HepG2 (cell line): ENCODE measurements around the gene AIP. TPM values are rescaled to one million over a fixed set of nuclear protein-coding genes. Genes with fewer than 3 reads are reported as not detected.

Experiments
- ATAC-seq: fragments of 200-7000 bp; cut with Tn5 transposase; 3 replicates; pipeline ENCODE4 v1.9.1; 2020; ENCODE audit warnings: mild to moderate bottlenecking, moderate library complexity
- BruUV-seq: library from RNA; stranded (reverse); fragments of 400-500 nt; replicated peaks from 2 replicates; lab custom pipeline; 2021; lab: Mats Ljungman, UMichigan
- CTCF ChIA-PET: fragments of 300-600 bp; formaldehyde crosslinking; extraction: SDS; loops from one replicate; lab custom pipeline; 2021; ENCODE audit warnings: low total read pairs, inconsistent platforms, low intra/inter-chr PET ratio; lab: Yijun Ruan, JAX
- POLR2A ChIA-PET: fragments of 350-600 bp; sonication (Branson Sonifier 250); formaldehyde crosslinking; loops from one replicate; lab custom pipeline; 2020; ENCODE audit warnings: antibody characterized with exemption, inconsistent platforms; lab: Yijun Ruan, JAX
- DNase-seq: peaks from one replicate; pipeline ENCODE4 v3.0.0-alpha.2; 2015; ENCODE audit warnings: low spot score
- FAIRE-seq: peaks from 3 replicates; lab custom pipeline; 2011; peaks lifted over from hg19 to GRCh38; lab: Jason Lieb, UNC
- H2AFZ ChIP-seq: one replicate; pipeline ENCODE4 v1.6.1; 2011; ENCODE audit warnings: low read length, inconsistent platforms
- H3K27ac ChIP-seq: fragments of 300-600 bp; 3 replicates; pipeline ENCODE4 v1.8.0; 2011; ENCODE audit warnings: mixed run types, mild to moderate bottlenecking, mixed read lengths, low read length, inconsistent platforms; ENCODE audit not compliant: insufficient read depth; ENCODE audit errors: extremely low read length
- H3K27me3 ChIP-seq, 2 experiments: fragments of 200-600 bp in 1 of 2; 2 replicates in 1 of 2; 3 replicates in 1 of 2; pipeline versions ENCODE4 v1.6.0 to v1.8.0; 2011; ENCODE audit warnings: low read length in 2 of 2, mild to moderate bottlenecking in 2 of 2, moderate library complexity in 2 of 2, inconsistent platforms in 1 of 2; ENCODE audit not compliant: insufficient read depth in 2 of 2, control insufficient read depth in 1 of 2
- H3K36me3 ChIP-seq, 2 experiments: fragments of 200-600 bp in 1 of 2; replicated peaks in 1 of 2; 2 replicates in 1 of 2; 3 replicates in 1 of 2; pipeline versions ENCODE4 v1.5.1 to v1.8.0; 2011; ENCODE audit warnings: low read length in 2 of 2, inconsistent platforms in 1 of 2; ENCODE audit not compliant: insufficient read depth in 2 of 2, control insufficient read depth in 1 of 2
- H3K4me1 ChIP-seq: 2 replicates; pipeline ENCODE4 v1.5.1; 2012; ENCODE audit warnings: low read length, inconsistent platforms; ENCODE audit not compliant: insufficient read depth
- H3K4me2 ChIP-seq: 2 replicates; pipeline ENCODE4 v1.6.0; 2011; ENCODE audit warnings: low read depth, low read length, inconsistent platforms
- H3K4me3 ChIP-seq, 3 experiments: fragments of 200-600 bp in 1 of 3; sonication (generic), shearing (Covaris generic) in 1 of 3; replicated peaks in 1 of 3; 2 replicates each; pipeline ENCODE4 v1.5.1; 2011 to 2016; ENCODE audit warnings: low read length in 3 of 3, inconsistent platforms in 2 of 3, low read depth in 2 of 3, mild to moderate bottlenecking in 2 of 3, control low read depth in 1 of 3, mixed read lengths in 1 of 3; ENCODE audit not compliant: insufficient read depth in 1 of 3
- H3K79me2 ChIP-seq: one replicate; pipeline ENCODE4 v1.6.1; 2011; ENCODE audit warnings: low read length, inconsistent platforms; ENCODE audit not compliant: insufficient read depth
- H3K9ac ChIP-seq: 2 replicates; pipeline ENCODE4 v1.6.0; 2011; ENCODE audit warnings: mild to moderate bottlenecking, low read depth, low read length, inconsistent platforms; ENCODE audit not compliant: insufficient read depth
- H3K9me3 ChIP-seq: 2 replicates; pipeline ENCODE4 v1.5.1; 2012; ENCODE audit warnings: mild to moderate bottlenecking, low read length
- H4K20me1 ChIP-seq: 2 replicates; pipeline ENCODE4 v1.6.0; 2011; ENCODE audit warnings: inconsistent platforms, mild to moderate bottlenecking, low read length, moderate library complexity; ENCODE audit not compliant: insufficient read depth
- ATF5 ChIP-seq: sonication (generic); formaldehyde crosslinking; IDR thresholded peaks from 2 replicates; pipeline ENCODE4 v1.4.0; 2020; ENCODE audit warnings: mild to moderate bottlenecking, low read depth, missing genetic modification reagents
- CCDC6 ChIP-seq: sonication (generic); formaldehyde crosslinking; IDR thresholded peaks from 2 replicates; pipeline ENCODE4 v1.8.1; 2022; ENCODE audit warnings: mild to moderate bottlenecking, missing genetic modification reagents, moderate library complexity
- CEBPB ChIP-seq: IDR thresholded peaks from 2 replicates; pipeline ENCODE4 v1.6.1; 2011; ENCODE audit warnings: low read depth, low read length, improper control_type of control experiment, borderline replicate concordance
- CEBPG ChIP-seq: IDR thresholded peaks from 2 replicates; pipeline ENCODE4 v1.6.1; 2016
- GZF1 ChIP-seq: sonication (generic); formaldehyde crosslinking; IDR thresholded peaks from 2 replicates; pipeline ENCODE4 v1.5.1; 2020; ENCODE audit warnings: mild to moderate bottlenecking, missing genetic modification reagents
- HOMEZ ChIP-seq: IDR thresholded peaks from 2 replicates; pipeline ENCODE4 v1.6.1; 2016; ENCODE audit warnings: low read depth
- HOXA5 ChIP-seq: sonication (generic); formaldehyde crosslinking; IDR thresholded peaks from 2 replicates; pipeline ENCODE4 v1.4.0; 2020; ENCODE audit warnings: missing genetic modification reagents
- NONO ChIP-seq, 2 experiments: fragments of 450-650 bp in 1 of 2; sonication (generic) in 1 of 2; formaldehyde crosslinking in 1 of 2; IDR thresholded peaks in 1 of 2; conservative IDR thresholded peaks in 1 of 2; 2 replicates each; pipeline versions ENCODE4 v1.6.1 to v1.8.0; 2017 to 2022; ENCODE audit warnings: mild to moderate bottlenecking in 1 of 2, missing genetic modification reagents in 1 of 2, moderate library complexity in 1 of 2
- PRDM10 ChIP-seq: sonication (generic); formaldehyde crosslinking; IDR thresholded peaks from 2 replicates; pipeline ENCODE4 v1.4.0; 2020; ENCODE audit warnings: low read depth, missing genetic modification reagents
- TAF1 ChIP-seq: sonication (generic); formaldehyde crosslinking; IDR thresholded peaks from 2 replicates; pipeline ENCODE4 v1.4.0; 2020; ENCODE audit warnings: missing genetic modification reagents
- ZNF335 ChIP-seq: sonication (generic); formaldehyde crosslinking; IDR thresholded peaks from 2 replicates; pipeline ENCODE4 v1.4.0; 2020; ENCODE audit warnings: missing genetic modification reagents
- ZNF432 ChIP-seq: sonication (generic); formaldehyde crosslinking; IDR thresholded peaks from 2 replicates; pipeline ENCODE4 v1.5.0; 2020; ENCODE audit warnings: missing genetic modification reagents, mild to moderate bottlenecking, borderline replicate concordance
- ZNF704 ChIP-seq: sonication (generic); formaldehyde crosslinking; IDR thresholded peaks from 2 replicates; pipeline ENCODE4 v1.8.1; 2023; ENCODE audit warnings: mild to moderate bottlenecking, inconsistent platforms, moderate library complexity, missing genetic modification reagents, borderline replicate concordance
- ZNF740 ChIP-seq: sonication (generic); formaldehyde crosslinking; IDR thresholded peaks from 2 replicates; pipeline ENCODE4 v1.4.0; 2020; ENCODE audit warnings: missing genetic modification reagents
- WGBS: methylation state at CpG from one replicate; pipeline ENCODE4 v1.1.6; 2017; ENCODE audit warnings: low lambda C conversion rate; 5-methylcytosine and 5-hydroxymethylcytosine counted together
- in situ Hi-C: cut with HindIII; loops from 2 replicates; pipeline ENCODE4 v1.10.0; 2017; ENCODE audit warnings: low pct_unique_long_range_greater_than_20kb; ENCODE audit not compliant: extremely low pct_ligation_motif_present
- intact Hi-C: fragments of 100-400 bp; cut with micrococcal nuclease; formaldehyde crosslinking; loops from one replicate; pipeline ENCODE4 v1.10.0; 2022; ENCODE audit not compliant: unreplicated experiment
- polyA plus RNA-seq, 8 experiments: library from polyadenylated mRNA; depleted of rRNA in 3 of 8; stranded (reverse) in 7 of 8; unstranded in 1 of 8; fragments of >200 nt; fragmentation: Illumina TruSeq in 4 of 8; extraction: Trizol in 4 of 8; gene quantifications; 2 replicates each; pipeline versions ENCODE4 v1.2.1 to v1.2.3, GENCODE V29; 2011 to 2016; ENCODE audit warnings: low read depth in 4 of 8, missing spikeins in 1 of 8, mixed read lengths in 1 of 8; ENCODE audit not compliant: insufficient read depth in 1 of 8
- total RNA-seq, 5 experiments: library from RNA; depleted of rRNA; stranded (reverse); fragments of >200 nt; fragmentation: Illumina TruSeq; extraction: Trizol; gene quantifications; 2 replicates each; pipeline ENCODE4 v1.2.3, GENCODE V29; 2016; ENCODE audit warnings: low read depth in 1 of 5

Gene AIP
- total and polyA plus RNA-seq, 2 of the 13 experiments (the other 11 are each of a cell fraction or from before 2014, with no cell fraction given) = 51.8 to 110 TPM

- TF ChIP-seq ZNF740 (CRISPR knock-in tag) (no peak), ZNF432 (CRISPR knock-in tag) (no peak), GZF1 (CRISPR knock-in tag) (no peak), CEBPG (CRISPR knock-in tag) (no peak)
Observed at GRCh38 chr11:67450796-67451657, 31.8 kb upstream of the AIP start (continued).

GRCh38 chr11:67451658-67451976, 31.2 kb upstream of the AIP start:
- DNase-seq = no peak
- Histone ChIP-seq H2AFZ (no peak overlapping the region), H3K27me3 (peaks cover 13 to 67% of the 10 kb centered on the region in 2 experiments; a peak in 4 of 5 replicates), H4K20me1 (no peaks in the 10 kb centered on the region), H3K4me1 (peaks cover 14% of the 10 kb centered on the region), H3K27ac (no peak overlapping the region), H3K79me2 (no peaks in the 10 kb centered on the region), H3K4me3 (no peak overlapping the region), H3K9me3 (no peaks in the 10 kb centered on the region), H3K4me2 (no peak overlapping the region), H3K9ac (no peak overlapping the region), H3K36me3 (no peaks in the 10 kb centered on the region)
- BruUV-seq = no TSS peak
- CTCF ChIA-PET = no interaction called here
- POLR2A ChIA-PET = interaction anchor here (1.5 kb wide), 1 partner anchor 8 kb away, joined by 5 read pairs; the partner anchor contains the start of gene CORO1B
- peak; percentile 8; the same call in 1 of the 3 replicates for ATAC-seq
- 70% methylated on average over 13 of the region's 14 CpGs for WGBS
- in situ Hi-C loops = no loop called here
- intact Hi-C loops = no loop called here
- FAIRE-seq = no peak
- no peak for TF ChIP-seq ZNF335
- no peak for TF ChIP-seq ATF5 (CRISPR knock-in tag)
- no peak for TF ChIP-seq CEBPB
- no peak for TF ChIP-seq TAF1 (CRISPR knock-in tag)
- TF ChIP-seq ZNF704 = no peak
- no peak for TF ChIP-seq HOMEZ (CRISPR knock-in tag)
- TF ChIP-seq CCDC6 (CRISPR knock-in tag) = no peak
- TF ChIP-seq HOXA5 (CRISPR knock-in tag) = no peak
- TF ChIP-seq PRDM10 (CRISPR knock-in tag) = no peak
- TF ChIP-seq NONO (IDR thresholded peaks at IDR 0.05) = no peak
- no peak for TF ChIP-seq NONO (CRISPR knock-in tag; conservative IDR thresholded peaks at IDR 0.05)
